ENCODE measurements around the gene VEGFB.

DNA sequence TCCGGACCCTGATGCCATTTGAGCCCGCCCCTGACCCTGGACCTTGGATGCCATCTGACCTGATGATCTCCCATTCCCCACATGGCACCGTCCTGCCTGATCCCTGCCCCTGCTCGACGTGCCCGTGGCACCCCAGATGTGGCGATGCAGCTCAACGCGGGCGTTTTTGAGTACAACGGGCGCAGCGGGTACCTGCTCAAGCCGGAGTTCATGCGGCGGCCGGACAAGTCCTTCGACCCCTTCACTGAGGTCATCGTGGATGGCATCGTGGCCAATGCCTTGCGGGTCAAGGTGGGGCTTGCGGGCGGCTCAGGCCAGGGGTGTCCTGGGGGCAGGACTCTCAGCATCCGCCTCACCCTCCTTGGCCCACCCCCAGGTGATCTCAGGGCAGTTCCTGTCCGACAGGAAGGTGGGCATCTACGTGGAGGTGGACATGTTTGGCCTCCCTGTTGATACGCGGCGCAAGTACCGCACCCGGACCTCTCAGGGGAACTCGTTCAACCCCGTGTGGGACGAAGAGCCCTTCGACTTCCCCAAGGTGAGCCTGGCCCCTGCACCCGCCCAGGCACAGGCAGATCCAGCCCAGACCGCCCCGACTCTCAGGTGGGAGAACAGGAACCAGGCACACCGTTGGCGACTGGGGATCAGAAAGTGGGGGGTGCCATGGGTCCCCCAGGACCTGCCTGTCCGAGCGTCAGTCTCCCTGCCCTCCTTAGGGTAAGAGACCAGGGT, 28.1 kb downstream of the VEGFB start:
- no peak for TF ChIP-seq ZNF274 (IDR thresholded peaks at IDR 0.05; ENCODE audit: low read depth, low read length)
- TF ChIP-seq SUZ12 (IDR thresholded peaks at IDR 0.05; ENCODE audit: extremely low read depth, insufficient read depth, insufficient read length) = no peak

Data from NT2/D1 (cell line).